ENCODE data around the gene TSPAN9. TPM values are rescaled to one million over a fixed set of nuclear protein-coding genes. Genes with fewer than 3 reads are reported as not detected.

TSPAN9 gene
- total and polyA plus RNA-seq, 9 of the 15 experiments (the other 6 are each of a cell fraction or from before 2014, with no cell fraction given), result 0.23 to 2.1 (median 0.60) TPM; not detected in 2

DNA sequence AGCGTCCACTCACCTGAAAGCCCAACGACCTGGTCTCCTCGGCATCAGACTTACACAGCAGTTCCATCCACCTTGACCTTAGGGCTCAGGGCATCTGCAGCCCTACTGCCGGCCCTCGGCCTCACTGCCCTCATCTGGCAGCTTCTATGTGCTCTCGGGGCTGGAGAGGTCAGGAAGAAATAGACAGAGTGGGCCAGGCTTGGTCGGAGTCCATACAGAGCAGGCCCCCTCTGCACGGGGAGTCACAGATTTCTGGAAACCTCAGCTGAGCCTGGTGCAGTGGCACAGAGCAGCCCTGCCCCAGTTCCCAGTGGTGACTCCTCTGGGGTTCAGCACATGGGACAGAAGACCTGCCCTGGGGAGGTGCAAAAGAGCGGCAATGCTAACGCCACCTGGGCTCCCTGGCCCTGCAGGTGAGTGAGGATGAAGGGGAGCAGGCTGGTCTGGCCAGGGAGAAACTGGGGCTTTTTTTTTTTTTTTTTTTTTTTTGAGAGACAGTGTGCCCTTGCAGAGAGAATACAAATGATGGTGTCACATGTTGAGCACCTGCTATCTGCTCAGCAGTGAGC, 223.7 kb downstream of the TSPAN9 start:
- FAIRE-seq, result no peak
- Histone ChIP-seq H4K20me1 (replicated peaks; ENCODE audit: control insufficient read depth, insufficient read depth, low read length) (peaks cover 2% of the 10 kb centered on the region; the same call in 1 of the 2 replicates), H3K4me2 (ENCODE audit: insufficient read depth, low read length) (no peak overlapping the region; the same call in 1 of the 2 replicates)
- TF ChIP-seq EP400 (IDR thresholded peaks at IDR 0.05) (no peak), NBN (IDR thresholded peaks at IDR 0.05; ENCODE audit: low read depth) (no peak), RBM22 (IDR thresholded peaks at IDR 0.05; ENCODE audit: low read depth, low read length, poor library complexity, severe bottlenecking) (no peak), SPI1 (IDR thresholded peaks at IDR 0.05; ENCODE audit: borderline replicate concordance, low read depth, low read length) (no peak), ZNF354B (CRISPR knock-in tag; IDR thresholded peaks at IDR 0.05) (no peak), TEAD2 (tag; IDR thresholded peaks at IDR 0.05) (no peak), ZNF551 (CRISPR knock-in tag; IDR thresholded peaks at IDR 0.05) (no peak)
- TF ChIP-seq, protein P1, sequence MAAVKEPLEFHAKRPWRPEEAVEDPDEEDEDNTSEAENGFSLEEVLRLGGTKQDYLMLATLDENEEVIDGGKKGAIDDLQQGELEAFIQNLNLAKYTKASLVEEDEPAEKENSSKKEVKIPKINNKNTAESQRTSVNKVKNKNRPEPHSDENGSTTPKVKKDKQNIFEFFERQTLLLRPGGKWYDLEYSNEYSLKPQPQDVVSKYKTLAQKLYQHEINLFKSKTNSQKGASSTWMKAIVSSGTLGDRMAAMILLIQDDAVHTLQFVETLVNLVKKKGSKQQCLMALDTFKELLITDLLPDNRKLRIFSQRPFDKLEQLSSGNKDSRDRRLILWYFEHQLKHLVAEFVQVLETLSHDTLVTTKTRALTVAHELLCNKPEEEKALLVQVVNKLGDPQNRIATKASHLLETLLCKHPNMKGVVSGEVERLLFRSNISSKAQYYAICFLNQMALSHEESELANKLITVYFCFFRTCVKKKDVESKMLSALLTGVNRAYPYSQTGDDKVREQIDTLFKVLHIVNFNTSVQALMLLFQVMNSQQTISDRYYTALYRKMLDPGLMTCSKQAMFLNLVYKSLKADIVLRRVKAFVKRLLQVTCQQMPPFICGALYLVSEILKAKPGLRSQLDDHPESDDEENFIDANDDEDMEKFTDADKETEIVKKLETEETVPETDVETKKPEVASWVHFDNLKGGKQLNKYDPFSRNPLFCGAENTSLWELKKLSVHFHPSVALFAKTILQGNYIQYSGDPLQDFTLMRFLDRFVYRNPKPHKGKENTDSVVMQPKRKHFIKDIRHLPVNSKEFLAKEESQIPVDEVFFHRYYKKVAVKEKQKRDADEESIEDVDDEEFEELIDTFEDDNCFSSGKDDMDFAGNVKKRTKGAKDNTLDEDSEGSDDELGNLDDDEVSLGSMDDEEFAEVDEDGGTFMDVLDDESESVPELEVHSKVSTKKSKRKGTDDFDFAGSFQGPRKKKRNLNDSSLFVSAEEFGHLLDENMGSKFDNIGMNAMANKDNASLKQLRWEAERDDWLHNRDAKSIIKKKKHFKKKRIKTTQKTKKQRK (IDR thresholded peaks at IDR 0.05; ENCODE audit: borderline replicate concordance, low read depth, low read length), result no peak
- TF ChIP-seq, protein P2, sequence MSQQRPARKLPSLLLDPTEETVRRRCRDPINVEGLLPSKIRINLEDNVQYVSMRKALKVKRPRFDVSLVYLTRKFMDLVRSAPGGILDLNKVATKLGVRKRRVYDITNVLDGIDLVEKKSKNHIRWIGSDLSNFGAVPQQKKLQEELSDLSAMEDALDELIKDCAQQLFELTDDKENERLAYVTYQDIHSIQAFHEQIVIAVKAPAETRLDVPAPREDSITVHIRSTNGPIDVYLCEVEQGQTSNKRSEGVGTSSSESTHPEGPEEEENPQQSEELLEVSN (IDR thresholded peaks at IDR 0.05; ENCODE audit: borderline replicate concordance in 1 of 2, extremely low read depth in 1 of 2, insufficient read depth in 1 of 2, insufficient read length in 1 of 2, low read depth in 1 of 2, low read length in 1 of 2, poor library complexity in 1 of 2, severe bottlenecking in 1 of 2), result no peak
- TF ChIP-seq, protein P3, sequence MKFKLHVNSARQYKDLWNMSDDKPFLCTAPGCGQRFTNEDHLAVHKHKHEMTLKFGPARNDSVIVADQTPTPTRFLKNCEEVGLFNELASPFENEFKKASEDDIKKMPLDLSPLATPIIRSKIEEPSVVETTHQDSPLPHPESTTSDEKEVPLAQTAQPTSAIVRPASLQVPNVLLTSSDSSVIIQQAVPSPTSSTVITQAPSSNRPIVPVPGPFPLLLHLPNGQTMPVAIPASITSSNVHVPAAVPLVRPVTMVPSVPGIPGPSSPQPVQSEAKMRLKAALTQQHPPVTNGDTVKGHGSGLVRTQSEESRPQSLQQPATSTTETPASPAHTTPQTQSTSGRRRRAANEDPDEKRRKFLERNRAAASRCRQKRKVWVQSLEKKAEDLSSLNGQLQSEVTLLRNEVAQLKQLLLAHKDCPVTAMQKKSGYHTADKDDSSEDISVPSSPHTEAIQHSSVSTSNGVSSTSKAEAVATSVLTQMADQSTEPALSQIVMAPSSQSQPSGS (CRISPR knock-in tag; IDR thresholded peaks at IDR 0.05), result no peak
- TF ChIP-seq, protein P4, sequence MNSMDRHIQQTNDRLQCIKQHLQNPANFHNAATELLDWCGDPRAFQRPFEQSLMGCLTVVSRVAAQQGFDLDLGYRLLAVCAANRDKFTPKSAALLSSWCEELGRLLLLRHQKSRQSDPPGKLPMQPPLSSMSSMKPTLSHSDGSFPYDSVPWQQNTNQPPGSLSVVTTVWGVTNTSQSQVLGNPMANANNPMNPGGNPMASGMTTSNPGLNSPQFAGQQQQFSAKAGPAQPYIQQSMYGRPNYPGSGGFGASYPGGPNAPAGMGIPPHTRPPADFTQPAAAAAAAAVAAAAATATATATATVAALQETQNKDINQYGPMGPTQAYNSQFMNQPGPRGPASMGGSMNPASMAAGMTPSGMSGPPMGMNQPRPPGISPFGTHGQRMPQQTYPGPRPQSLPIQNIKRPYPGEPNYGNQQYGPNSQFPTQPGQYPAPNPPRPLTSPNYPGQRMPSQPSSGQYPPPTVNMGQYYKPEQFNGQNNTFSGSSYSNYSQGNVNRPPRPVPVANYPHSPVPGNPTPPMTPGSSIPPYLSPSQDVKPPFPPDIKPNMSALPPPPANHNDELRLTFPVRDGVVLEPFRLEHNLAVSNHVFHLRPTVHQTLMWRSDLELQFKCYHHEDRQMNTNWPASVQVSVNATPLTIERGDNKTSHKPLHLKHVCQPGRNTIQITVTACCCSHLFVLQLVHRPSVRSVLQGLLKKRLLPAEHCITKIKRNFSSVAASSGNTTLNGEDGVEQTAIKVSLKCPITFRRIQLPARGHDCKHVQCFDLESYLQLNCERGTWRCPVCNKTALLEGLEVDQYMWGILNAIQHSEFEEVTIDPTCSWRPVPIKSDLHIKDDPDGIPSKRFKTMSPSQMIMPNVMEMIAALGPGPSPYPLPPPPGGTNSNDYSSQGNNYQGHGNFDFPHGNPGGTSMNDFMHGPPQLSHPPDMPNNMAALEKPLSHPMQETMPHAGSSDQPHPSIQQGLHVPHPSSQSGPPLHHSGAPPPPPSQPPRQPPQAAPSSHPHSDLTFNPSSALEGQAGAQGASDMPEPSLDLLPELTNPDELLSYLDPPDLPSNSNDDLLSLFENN (IDR thresholded peaks at IDR 0.05; ENCODE audit: low read depth in 2 of 2, low read length in 2 of 2), result no peak

More for the DNA sequence above, 223.7 kb downstream of the TSPAN9 start:
- Histone ChIP-seq H3K27ac (ENCODE audit: extremely low read depth, low read depth, low read length) (no peak overlapping the region), H3K79me2 (ENCODE audit: control insufficient read depth, insufficient read depth, low read length) (no peaks in the 10 kb centered on the region), H2AFZ (ENCODE audit: low read depth, low read length) (no peak overlapping the region), H3K4me1 (replicated peaks in 1 of 2; ENCODE audit: control insufficient read depth in 2 of 2, insufficient read depth in 2 of 2, low read length in 2 of 2) (peaks cover 0 to 3% of the 10 kb centered on the region in 2 experiments; a peak in 1 of 5 replicates), H3K9me1 (ENCODE audit: control insufficient read depth, insufficient read depth, low read length) (no peaks in the 10 kb centered on the region), H3K9ac (ENCODE audit: insufficient read depth in 1 of 2, low read depth in 2 of 2, low read length in 2 of 2) (no peak overlapping the region), H3K9me3 (replicated peaks; ENCODE audit: control insufficient read depth, insufficient read depth, low read depth, low read length) (no peaks in the 10 kb centered on the region), H3K4me3 (no peak overlapping the region), H3K36me3 (ENCODE audit: control insufficient read depth, insufficient read depth, low read length) (no peaks in the 10 kb centered on the region), H3K27me3 (ENCODE audit: control insufficient read depth in 2 of 2, insufficient read depth in 2 of 2, low read length in 2 of 2) (peaks cover 0 to 37% of the 10 kb centered on the region in 2 experiments; a peak in 2 of 5 replicates)
- ChIA-PET POLR2A (no interaction called here), CTCF (ENCODE audit: low intra/inter-chr PET ratio) (interaction anchor here (1.1 to 2.0 kb wide), 3 partner anchors 476 to 503 kb away, joined by 3 to 16 read pairs (median 4); no protein-coding TSS in a partner anchor)
- ATAC-seq (no peak; the same call in 2 of the 3 replicates), DNase-seq (ENCODE audit: extremely low read depth in 1 of 4, low spot score in 3 of 4) (no peak)
- 0% methylated on average over 7 of the region's 10 CpGs for WGBS (ENCODE audit: insufficient coverage, low coverage, missing lambda C conversion rate)
- BruUV-seq (replicated peaks), result no TSS peak
- in situ Hi-C loops (cut with MboI), result no loop called here
- intact Hi-C loops (cut with micrococcal nuclease), result loop anchor here (1.0 kb wide), 1 partner anchor 503 kb away; no protein-coding TSS in a partner anchor

Measured in K562 (cell line).